Measurements from ENCODE around the gene MAGOHB.

DNA sequence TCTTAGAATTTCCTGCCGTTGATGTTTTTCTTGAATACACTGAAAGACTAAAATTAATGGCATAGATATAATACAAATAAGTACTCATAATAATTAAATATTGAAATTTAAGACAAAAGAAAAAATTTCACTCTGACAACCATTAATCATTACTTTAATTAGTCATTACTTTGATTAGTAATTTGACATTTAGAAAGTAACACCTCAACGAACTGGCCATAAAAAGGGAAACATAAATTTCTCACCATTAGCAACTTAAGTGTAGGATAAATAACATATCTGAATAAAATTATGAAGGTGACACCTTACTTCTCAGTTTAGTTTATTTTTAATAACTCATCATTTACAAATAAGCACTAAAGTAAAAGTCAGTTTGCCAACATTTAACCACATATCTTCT, 17.5 kb downstream of the MAGOHB start:
- TF ChIP-seq JUN (IDR thresholded peaks at IDR 0.05) (no peak), BHLHE40 (IDR thresholded peaks at IDR 0.05; ENCODE audit: low read depth, low read length) (no peak)
